Cardiac muscle cell (in vitro differentiated cells and primary cell): ENCODE results near the gene GRIN3A. TPM values are rescaled to one million over a fixed set of nuclear protein-coding genes. Genes with fewer than 3 reads are reported as not detected.

Source experiments
- DNase-seq, 2 donors: peaks; one replicate each; pipeline versions ENCODE4 v3.0.0 to v3.0.0-alpha.2; 2010 to 2017; ENCODE audit warnings: low read depth in 1 of 2, low spot score in 1 of 2
- H3K27ac ChIP-seq: fragments of 200-600 bp; sonication (generic); 2 replicates; pipeline ENCODE4 v1.5.1; 2016
- H3K27me3 ChIP-seq: fragments of 200-600 bp; sonication (generic); 2 replicates; pipeline ENCODE4 v1.6.0; 2016; ENCODE audit warnings: control low read depth
- H3K36me3 ChIP-seq: fragments of 200-600 bp; sonication (generic); 2 replicates; pipeline ENCODE4 v1.5.1; 2016; ENCODE audit warnings: control low read depth
- H3K4me1 ChIP-seq: fragments of 200-600 bp; sonication (generic); 2 replicates; pipeline ENCODE4 v1.8.1; 2017; ENCODE audit warnings: low read depth, mild to moderate bottlenecking, mixed run types
- H3K4me3 ChIP-seq: fragments of 200-600 bp; sonication (generic); 2 replicates; pipeline ENCODE4 v1.5.1; 2016; ENCODE audit warnings: mild to moderate bottlenecking
- H3K9me3 ChIP-seq: fragments of 200-600 bp; sonication (generic); 2 replicates; pipeline ENCODE4 v1.5.1; 2017; ENCODE audit warnings: low read depth, mild to moderate bottlenecking, control low read depth
- CTCF ChIP-seq: IDR thresholded peaks from 2 replicates; pipeline ENCODE4 v1.5.1; 2012; ENCODE audit warnings: low read depth, mild to moderate bottlenecking, low read length
- polyA plus RNA-seq: library from polyadenylated mRNA; unstranded; fragments of >200 nt; fragmentation: Nextera tagmentation; extraction: Ambion mirVana; gene quantifications from 2 replicates; pipeline ENCODE4 v1.2.1, GENCODE V29; 2016
- total RNA-seq: library from RNA; depleted of rRNA; stranded (reverse); fragments of >200 nt; gene quantifications from 2 replicates; pipeline ENCODE4 v1.2.3, GENCODE V29; 2016

Gene GRIN3A
- total and polyA plus RNA-seq, 2 experiments from 2014 or later = not detected

- Histone ChIP-seq H3K9me3 (no peaks in the 10 kb centered on the region), H3K27ac (no peak overlapping the region), H3K4me3 (no peak overlapping the region), H3K4me1 (no peaks in the 10 kb centered on the region), H3K36me3 (no peaks in the 10 kb centered on the region), H3K27me3 (no peaks in the 10 kb centered on the region)
- DNase-seq = no peak
- TF ChIP-seq CTCF = no peak
These were observed 66.9 kb downstream of the GRIN3A start for GRCh38 chr9:101671567-101671966.

GRCh38 chr9:101668421-101668820, 70.0 kb downstream of the GRIN3A start:
- no peak for TF ChIP-seq CTCF
- Histone ChIP-seq H3K27ac (no peak overlapping the region), H3K4me1 (no peaks in the 10 kb centered on the region), H3K9me3 (no peaks in the 10 kb centered on the region), H3K27me3 (no peaks in the 10 kb centered on the region), H3K36me3 (no peaks in the 10 kb centered on the region), H3K4me3 (no peak overlapping the region)
- no peak for DNase-seq

GRCh38 chr9:101664453-101664852, 74.0 kb downstream of the GRIN3A start:
- TF ChIP-seq CTCF = no peak
- no peaks in the 10 kb centered on the region for H3K9me3 ChIP-seq
- H3K27ac ChIP-seq = no peak overlapping the region
- no peak for DNase-seq
- no peak overlapping the region for H3K4me3 ChIP-seq
- no peaks in the 10 kb centered on the region for H3K36me3 ChIP-seq
- H3K4me1 ChIP-seq = no peaks in the 10 kb centered on the region
- H3K27me3 ChIP-seq = no peaks in the 10 kb centered on the region

- no peak for DNase-seq
- Histone ChIP-seq H3K4me1 (no peaks in the 10 kb centered on the region), H3K4me3 (no peak overlapping the region), H3K36me3 (no peaks in the 10 kb centered on the region), H3K27me3 (no peaks in the 10 kb centered on the region), H3K9me3 (no peaks in the 10 kb centered on the region), H3K27ac (no peak overlapping the region)
- no peak for TF ChIP-seq CTCF
These were observed 85.8 kb downstream of the GRIN3A start for GRCh38 chr9:101652601-101653175.

- no peak for TF ChIP-seq CTCF
- no peaks in the 10 kb centered on the region for H3K4me1 ChIP-seq
- no peaks in the 10 kb centered on the region for H3K9me3 ChIP-seq
- no peak overlapping the region for H3K4me3 ChIP-seq
- H3K27ac ChIP-seq = no peak overlapping the region
- no peaks in the 10 kb centered on the region for H3K36me3 ChIP-seq
- no peaks in the 10 kb centered on the region for H3K27me3 ChIP-seq
- DNase-seq = no peak
These were observed 88.3 kb downstream of the GRIN3A start for GRCh38 chr9:101650142-101650541.
